ENCODE results near the gene ITIH2.

DNA sequence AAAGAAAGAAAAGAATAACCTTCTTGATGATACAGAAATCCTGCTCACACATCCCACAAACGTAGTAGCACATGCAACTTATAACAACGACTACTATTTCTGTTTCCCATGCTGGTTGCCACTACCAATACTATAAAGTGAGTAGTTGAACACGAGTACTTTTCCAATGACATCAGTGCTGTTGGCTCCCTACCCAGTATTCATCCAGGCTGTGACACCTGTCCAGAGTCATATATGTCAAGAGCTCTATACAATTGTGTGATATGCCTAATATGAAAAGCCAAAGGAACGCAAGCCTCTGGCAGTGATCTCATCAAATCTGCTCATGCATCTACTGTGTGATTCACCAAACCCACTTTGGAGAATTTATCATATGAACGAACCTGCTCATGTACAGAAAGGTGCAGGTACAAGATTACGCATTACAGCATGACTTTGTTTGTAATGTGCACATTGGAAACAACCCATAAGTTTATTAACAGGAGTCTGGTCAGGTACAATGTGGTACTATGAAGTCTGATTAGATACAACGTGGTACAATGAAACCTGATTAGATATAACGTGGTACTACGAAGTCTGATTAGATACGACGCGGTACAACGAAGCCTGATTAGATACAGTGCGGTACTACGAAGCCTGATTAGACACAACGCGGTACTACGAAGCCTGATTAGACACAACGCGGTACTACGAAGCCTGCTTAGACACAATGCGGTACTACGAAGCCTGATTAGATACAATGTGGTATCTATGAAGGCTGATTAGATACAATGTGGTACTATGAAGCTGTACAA is 30.6 kb upstream of the ITIH2 start:
- no peak for TF ChIP-seq EZH2 (IDR thresholded peaks at IDR 0.05; ENCODE audit: borderline replicate concordance)
- TF ChIP-seq, protein P1, sequence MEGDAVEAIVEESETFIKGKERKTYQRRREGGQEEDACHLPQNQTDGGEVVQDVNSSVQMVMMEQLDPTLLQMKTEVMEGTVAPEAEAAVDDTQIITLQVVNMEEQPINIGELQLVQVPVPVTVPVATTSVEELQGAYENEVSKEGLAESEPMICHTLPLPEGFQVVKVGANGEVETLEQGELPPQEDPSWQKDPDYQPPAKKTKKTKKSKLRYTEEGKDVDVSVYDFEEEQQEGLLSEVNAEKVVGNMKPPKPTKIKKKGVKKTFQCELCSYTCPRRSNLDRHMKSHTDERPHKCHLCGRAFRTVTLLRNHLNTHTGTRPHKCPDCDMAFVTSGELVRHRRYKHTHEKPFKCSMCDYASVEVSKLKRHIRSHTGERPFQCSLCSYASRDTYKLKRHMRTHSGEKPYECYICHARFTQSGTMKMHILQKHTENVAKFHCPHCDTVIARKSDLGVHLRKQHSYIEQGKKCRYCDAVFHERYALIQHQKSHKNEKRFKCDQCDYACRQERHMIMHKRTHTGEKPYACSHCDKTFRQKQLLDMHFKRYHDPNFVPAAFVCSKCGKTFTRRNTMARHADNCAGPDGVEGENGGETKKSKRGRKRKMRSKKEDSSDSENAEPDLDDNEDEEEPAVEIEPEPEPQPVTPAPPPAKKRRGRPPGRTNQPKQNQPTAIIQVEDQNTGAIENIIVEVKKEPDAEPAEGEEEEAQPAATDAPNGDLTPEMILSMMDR (IDR thresholded peaks at IDR 0.05; ENCODE audit: poor library complexity): no peak

All from hepatocyte (in vitro differentiated cells).